HepG2 (cell line): Measurements from ENCODE around the gene ABCB6. TPM values are rescaled to one million over a fixed set of nuclear protein-coding genes. Genes with fewer than 3 reads are reported as not detected.

Experiments used
- BHLHE40 ChIP-seq: IDR thresholded peaks from 2 replicates; pipeline ENCODE4 v1.6.1; 2011; ENCODE audit warnings: low read length, improper control_type of control experiment
- CCAR2 ChIP-seq: fragments of 200-400 bp; formaldehyde crosslinking; optimal IDR thresholded peaks from 2 replicates; pipeline ENCODE3; 2018; ENCODE audit warnings: low read depth, mild to moderate bottlenecking, low read length, moderate library complexity
- FOXA3 ChIP-seq: IDR thresholded peaks from 2 replicates; pipeline ENCODE4 v1.6.1; 2016; ENCODE audit warnings: missing genetic modification reagents, missing compliant biosample characterization
- JUND ChIP-seq: sonication (generic); formaldehyde crosslinking; IDR thresholded peaks from 2 replicates; pipeline ENCODE4 v1.8.0; 2022; ENCODE audit warnings: mild to moderate bottlenecking, missing genetic modification reagents
- MED1 ChIP-seq: sonication (generic); formaldehyde crosslinking; IDR thresholded peaks from 2 replicates; pipeline ENCODE4 v1.4.0; 2020; ENCODE audit warnings: missing genetic modification reagents
- SP4 ChIP-seq: sonication (generic); formaldehyde crosslinking; IDR thresholded peaks from 2 replicates; pipeline ENCODE4 v1.8.1; 2023; ENCODE audit warnings: mild to moderate bottlenecking, missing genetic modification reagents
- ZFP90 ChIP-seq: sonication (generic); formaldehyde crosslinking; IDR thresholded peaks from 2 replicates; pipeline ENCODE4 v1.8.0; 2022; ENCODE audit warnings: missing genetic modification reagents, mild to moderate bottlenecking, inconsistent platforms, borderline replicate concordance
- ZNF335 ChIP-seq: sonication (generic); formaldehyde crosslinking; IDR thresholded peaks from 2 replicates; pipeline ENCODE4 v1.4.0; 2020; ENCODE audit warnings: missing genetic modification reagents
- ZNF75D ChIP-seq: sonication (generic); formaldehyde crosslinking; IDR thresholded peaks from 2 replicates; pipeline ENCODE4 v1.8.1; 2023; ENCODE audit warnings: missing genetic modification reagents, mild to moderate bottlenecking, borderline replicate concordance
- ZNF883 ChIP-seq: sonication (generic); formaldehyde crosslinking; IDR thresholded peaks from 2 replicates; pipeline ENCODE4 v1.5.1; 2020; ENCODE audit warnings: mild to moderate bottlenecking, missing genetic modification reagents; ENCODE audit errors: not compliant biosample characterization
- ZNF891 ChIP-seq: sonication (generic); formaldehyde crosslinking; IDR thresholded peaks from 2 replicates; pipeline ENCODE4 v1.5.0; 2020; ENCODE audit warnings: mild to moderate bottlenecking, missing genetic modification reagents
- polyA plus RNA-seq, 8 experiments: library from polyadenylated mRNA; depleted of rRNA in 3 of 8; stranded (reverse) in 7 of 8; unstranded in 1 of 8; fragments of >200 nt; fragmentation: Illumina TruSeq in 4 of 8; extraction: Trizol in 4 of 8; gene quantifications; 2 replicates each; pipeline versions ENCODE4 v1.2.1 to v1.2.3, GENCODE V29; 2011 to 2016; ENCODE audit warnings: low read depth in 4 of 8, missing spikeins in 1 of 8, mixed read lengths in 1 of 8; ENCODE audit not compliant: insufficient read depth in 1 of 8
- total RNA-seq, 5 experiments: library from RNA; depleted of rRNA; stranded (reverse); fragments of >200 nt; fragmentation: Illumina TruSeq; extraction: Trizol; gene quantifications; 2 replicates each; pipeline ENCODE4 v1.2.3, GENCODE V29; 2016; ENCODE audit warnings: low read depth in 1 of 5
- TF ChIP-seq, protein P1 (sequence below): sonication (generic); formaldehyde crosslinking; IDR thresholded peaks from 2 replicates; pipeline ENCODE4 v1.4.0; 2020; ENCODE audit warnings: mild to moderate bottlenecking, missing genetic modification reagents, borderline replicate concordance
- TF ChIP-seq, protein P2 (sequence below): sonication (generic); formaldehyde crosslinking; IDR thresholded peaks from one replicate; pipeline ENCODE4 v1.5.1; 2020; ENCODE audit warnings: mild to moderate bottlenecking, missing genetic modification reagents; ENCODE audit errors: not compliant biosample characterization
- TF ChIP-seq, protein P3 (sequence below), 2 experiments: fragments of 450-650 bp in 1 of 2; sonication (generic) in 1 of 2; formaldehyde crosslinking; IDR thresholded peaks; 2 replicates each; pipeline versions ENCODE4 v1.5.0 to v1.8.0; 2020 to 2022; ENCODE audit warnings: mild to moderate bottlenecking in 1 of 2, missing genetic modification reagents in 1 of 2

ABCB6 gene
- total and polyA plus RNA-seq, 2 of the 13 experiments (the other 11 are each of a cell fraction or from before 2014, with no cell fraction given): 91.1 to 137 TPM

DNA sequence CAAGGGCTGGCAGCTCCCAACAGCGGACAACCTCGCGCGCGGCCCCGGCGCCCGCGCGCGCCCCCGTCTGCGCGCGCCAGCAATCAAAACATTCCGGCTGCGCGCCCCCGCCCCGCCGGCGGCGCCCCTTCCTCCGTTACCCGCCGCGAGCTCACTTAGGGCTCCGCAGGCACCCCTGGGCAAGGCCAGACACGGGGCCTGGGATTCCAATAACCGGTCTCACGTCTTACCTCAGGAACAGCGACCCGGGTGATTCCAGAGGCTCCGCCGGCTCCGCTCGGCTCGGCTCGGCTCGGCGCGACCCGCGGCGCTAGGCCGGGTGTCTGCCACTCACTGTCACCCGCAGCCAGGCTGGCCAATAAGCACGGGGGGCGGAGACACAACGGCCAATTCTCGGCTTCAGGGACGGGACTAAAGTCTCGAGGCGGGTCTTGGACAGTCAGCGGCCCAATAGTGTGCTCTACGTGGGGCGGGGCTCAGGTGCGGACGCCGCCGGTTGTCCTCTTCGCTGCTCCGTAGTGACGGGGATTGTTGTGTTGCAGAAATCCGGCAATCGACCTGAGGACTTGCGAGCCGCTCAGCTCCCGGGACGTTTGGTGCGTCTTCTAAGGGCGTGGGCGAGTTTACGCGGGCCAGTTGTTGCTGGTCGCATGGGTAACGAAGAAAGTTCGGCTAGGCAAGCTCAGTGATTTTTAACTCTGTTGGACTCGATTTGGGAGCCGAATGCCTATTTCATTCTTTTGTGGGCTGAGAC lies 10.7 kb upstream of the ABCB6 start, which contains the start of the genes ANKZF1 and ATG9A (continued):
- TF ChIP-seq, protein P1, sequence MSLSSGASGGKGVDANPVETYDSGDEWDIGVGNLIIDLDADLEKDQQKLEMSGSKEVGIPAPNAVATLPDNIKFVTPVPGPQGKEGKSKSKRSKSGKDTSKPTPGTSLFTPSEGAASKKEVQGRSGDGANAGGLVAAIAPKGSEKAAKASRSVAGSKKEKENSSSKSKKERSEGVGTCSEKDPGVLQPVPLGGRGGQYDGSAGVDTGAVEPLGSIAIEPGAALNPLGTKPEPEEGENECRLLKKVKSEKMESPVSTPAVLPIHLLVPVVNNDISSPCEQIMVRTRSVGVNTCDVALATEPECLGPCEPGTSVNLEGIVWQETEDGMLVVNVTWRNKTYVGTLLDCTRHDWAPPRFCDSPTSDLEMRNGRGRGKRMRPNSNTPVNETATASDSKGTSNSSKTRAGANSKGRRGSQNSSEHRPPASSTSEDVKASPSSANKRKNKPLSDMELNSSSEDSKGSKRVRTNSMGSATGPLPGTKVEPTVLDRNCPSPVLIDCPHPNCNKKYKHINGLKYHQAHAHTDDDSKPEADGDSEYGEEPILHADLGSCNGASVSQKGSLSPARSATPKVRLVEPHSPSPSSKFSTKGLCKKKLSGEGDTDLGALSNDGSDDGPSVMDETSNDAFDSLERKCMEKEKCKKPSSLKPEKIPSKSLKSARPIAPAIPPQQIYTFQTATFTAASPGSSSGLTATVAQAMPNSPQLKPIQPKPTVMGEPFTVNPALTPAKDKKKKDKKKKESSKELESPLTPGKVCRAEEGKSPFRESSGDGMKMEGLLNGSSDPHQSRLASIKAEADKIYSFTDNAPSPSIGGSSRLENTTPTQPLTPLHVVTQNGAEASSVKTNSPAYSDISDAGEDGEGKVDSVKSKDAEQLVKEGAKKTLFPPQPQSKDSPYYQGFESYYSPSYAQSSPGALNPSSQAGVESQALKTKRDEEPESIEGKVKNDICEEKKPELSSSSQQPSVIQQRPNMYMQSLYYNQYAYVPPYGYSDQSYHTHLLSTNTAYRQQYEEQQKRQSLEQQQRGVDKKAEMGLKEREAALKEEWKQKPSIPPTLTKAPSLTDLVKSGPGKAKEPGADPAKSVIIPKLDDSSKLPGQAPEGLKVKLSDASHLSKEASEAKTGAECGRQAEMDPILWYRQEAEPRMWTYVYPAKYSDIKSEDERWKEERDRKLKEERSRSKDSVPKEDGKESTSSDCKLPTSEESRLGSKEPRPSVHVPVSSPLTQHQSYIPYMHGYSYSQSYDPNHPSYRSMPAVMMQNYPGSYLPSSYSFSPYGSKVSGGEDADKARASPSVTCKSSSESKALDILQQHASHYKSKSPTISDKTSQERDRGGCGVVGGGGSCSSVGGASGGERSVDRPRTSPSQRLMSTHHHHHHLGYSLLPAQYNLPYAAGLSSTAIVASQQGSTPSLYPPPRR (CRISPR knock-in tag): peak; percentile 69
- TF ChIP-seq, protein P2, sequence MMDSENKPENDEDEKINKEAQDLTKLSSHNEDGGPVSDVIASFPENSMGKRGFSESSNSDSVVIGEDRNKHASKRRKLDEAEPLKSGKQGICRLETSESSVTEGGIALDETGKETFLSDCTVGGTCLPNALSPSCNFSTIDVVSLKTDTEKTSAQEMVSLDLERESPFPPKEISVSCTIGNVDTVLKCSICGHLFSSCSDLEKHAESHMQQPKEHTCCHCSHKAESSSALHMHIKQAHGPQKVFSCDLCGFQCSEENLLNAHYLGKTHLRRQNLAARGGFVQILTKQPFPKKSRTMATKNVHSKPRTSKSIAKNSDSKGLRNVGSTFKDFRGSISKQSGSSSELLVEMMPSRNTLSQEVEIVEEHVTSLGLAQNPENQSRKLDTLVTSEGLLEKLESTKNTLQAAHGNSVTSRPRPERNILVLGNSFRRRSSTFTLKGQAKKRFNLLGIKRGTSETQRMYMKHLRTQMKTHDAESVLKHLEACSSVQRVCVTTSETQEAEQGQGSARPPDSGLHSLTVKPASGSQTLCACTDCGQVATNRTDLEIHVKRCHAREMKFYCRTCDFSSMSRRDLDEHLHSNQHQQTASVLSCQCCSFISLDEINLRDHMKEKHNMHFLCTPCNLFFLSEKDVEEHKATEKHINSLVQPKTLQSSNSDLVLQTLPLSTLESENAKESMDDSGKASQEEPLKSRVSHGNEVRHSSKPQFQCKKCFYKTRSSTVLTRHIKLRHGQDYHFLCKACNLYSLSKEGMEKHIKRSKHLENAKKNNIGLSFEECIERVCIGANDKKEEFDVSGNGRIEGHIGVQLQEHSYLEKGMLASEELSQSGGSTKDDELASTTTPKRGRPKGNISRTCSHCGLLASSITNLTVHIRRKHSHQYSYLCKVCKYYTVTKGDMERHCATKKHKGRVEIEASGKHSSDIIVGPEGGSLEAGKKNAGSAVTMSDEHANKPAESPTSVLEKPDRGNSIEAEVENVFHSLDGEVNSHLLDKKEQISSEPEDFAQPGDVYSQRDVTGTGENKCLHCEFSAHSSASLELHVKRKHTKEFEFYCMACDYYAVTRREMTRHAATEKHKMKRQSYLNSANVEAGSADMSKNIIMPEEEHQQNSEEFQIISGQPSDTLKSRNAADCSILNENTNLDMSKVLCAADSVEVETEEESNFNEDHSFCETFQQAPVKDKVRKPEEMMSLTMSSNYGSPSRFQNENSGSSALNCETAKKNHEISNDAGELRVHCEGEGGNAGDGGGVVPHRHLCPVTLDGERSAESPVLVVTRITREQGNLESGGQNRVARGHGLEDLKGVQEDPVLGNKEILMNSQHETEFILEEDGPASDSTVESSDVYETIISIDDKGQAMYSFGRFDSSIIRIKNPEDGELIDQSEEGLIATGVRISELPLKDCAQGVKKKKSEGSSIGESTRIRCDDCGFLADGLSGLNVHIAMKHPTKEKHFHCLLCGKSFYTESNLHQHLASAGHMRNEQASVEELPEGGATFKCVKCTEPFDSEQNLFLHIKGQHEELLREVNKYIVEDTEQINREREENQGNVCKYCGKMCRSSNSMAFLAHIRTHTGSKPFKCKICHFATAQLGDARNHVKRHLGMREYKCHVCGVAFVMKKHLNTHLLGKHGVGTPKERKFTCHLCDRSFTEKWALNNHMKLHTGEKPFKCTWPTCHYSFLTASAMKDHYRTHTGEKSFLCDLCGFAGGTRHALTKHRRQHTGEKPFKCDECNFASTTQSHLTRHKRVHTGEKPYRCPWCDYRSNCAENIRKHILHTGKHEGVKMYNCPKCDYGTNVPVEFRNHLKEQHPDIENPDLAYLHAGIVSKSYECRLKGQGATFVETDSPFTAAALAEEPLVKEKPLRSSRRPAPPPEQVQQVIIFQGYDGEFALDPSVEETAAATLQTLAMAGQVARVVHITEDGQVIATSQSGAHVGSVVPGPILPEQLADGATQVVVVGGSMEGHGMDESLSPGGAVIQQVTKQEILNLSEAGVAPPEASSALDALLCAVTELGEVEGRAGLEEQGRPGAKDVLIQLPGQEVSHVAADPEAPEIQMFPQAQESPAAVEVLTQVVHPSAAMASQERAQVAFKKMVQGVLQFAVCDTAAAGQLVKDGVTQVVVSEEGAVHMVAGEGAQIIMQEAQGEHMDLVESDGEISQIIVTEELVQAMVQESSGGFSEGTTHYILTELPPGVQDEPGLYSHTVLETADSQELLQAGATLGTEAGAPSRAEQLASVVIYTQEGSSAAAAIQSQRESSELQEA (CRISPR knock-in tag): peak; percentile 95
- TF ChIP-seq CCAR2: no peak
- TF ChIP-seq ZNF883 (CRISPR knock-in tag): peak; percentile 88
- peak; percentile 100 for TF ChIP-seq SP4
- peak; percentile 92 for TF ChIP-seq ZNF891 (CRISPR knock-in tag)
- peak; percentile 44; the same call in 1 of the 2 replicates for TF ChIP-seq BHLHE40
- TF ChIP-seq JUND: no peak
- TF ChIP-seq ZNF335 (CRISPR knock-in tag): peak; percentile 54; the same call in 1 of the 2 replicates
- TF ChIP-seq MED1 (CRISPR knock-in tag): peak; percentile 75
- TF ChIP-seq ZNF75D (CRISPR knock-in tag): no peak
- 0 out of 2 replicates have a peak, but pooled peaks have one; percentile 42 for TF ChIP-seq FOXA3 (CRISPR knock-in tag)
- peak; percentile 95; the same call in 1 of the 2 replicates for TF ChIP-seq ZFP90 (CRISPR knock-in tag)
- TF ChIP-seq, protein P3, sequence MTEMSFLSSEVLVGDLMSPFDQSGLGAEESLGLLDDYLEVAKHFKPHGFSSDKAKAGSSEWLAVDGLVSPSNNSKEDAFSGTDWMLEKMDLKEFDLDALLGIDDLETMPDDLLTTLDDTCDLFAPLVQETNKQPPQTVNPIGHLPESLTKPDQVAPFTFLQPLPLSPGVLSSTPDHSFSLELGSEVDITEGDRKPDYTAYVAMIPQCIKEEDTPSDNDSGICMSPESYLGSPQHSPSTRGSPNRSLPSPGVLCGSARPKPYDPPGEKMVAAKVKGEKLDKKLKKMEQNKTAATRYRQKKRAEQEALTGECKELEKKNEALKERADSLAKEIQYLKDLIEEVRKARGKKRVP (CRISPR knock-in tag; IDR thresholded peaks at IDR 0.05): peak in 1 of 2 experiments; percentile 88; a peak in 2 of 4 replicates
